Activated CD8-positive, alpha-beta memory T cell treated with anti-CD3 and anti-CD28 coated beads, Interleukin-2, amount 50 U/mL, for 48 hours (primary cell): ENCODE data around the gene FLNA.
A peak's percentile ranks its signal among the peaks of the same experiment; 100 is the strongest.
"Not testable (repeated sequence)": the region's sequence is repeated elsewhere in the genome, so short reads cannot be mapped to it uniquely, and the experiment has no call there.

Experiments
- DNase-seq: peaks from one replicate; pipeline ENCODE4 v3.0.0-alpha.2; 2020

Gene FLNA

DNA sequence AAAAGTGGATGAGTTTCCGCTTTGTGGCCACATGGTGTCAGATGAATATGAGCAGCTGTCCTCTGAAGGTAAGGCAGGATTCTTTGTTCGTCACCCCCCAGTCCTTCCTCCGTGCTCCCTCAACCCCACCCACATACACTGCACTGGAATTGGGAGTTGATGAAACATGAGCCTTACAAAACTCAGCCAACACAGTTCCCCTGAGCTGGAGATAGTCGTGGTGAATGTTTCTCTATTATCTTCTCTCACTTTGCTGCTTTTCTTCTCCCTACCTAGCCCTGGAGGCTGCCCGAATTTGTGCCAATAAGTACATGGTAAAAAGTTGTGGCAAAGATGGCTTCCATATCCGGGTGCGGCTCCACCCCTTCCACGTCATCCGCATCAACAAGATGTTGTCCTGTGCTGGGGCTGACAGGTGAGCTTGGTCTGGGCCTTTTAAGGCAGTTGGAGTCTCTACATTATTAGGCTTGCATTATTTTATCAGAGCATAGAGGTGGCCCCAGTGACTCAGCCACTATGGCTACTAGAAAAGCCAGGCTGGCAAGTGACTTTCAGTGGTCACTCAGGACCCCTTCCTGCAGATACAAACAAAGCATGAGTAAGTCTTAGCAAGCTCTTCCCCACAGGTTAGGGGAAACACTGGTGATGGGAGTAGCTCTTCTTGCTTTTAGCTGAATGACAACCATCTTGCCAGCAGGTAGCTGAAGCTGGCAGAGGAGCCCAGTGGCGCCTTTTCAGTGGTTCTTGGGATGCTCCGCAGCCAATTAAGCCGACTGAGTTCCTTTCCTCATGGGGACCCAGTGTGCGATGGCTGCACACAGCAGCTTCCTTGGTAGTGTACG is 25.3 kb upstream of the FLNA start:
- DNase-seq: no peak

DNA sequence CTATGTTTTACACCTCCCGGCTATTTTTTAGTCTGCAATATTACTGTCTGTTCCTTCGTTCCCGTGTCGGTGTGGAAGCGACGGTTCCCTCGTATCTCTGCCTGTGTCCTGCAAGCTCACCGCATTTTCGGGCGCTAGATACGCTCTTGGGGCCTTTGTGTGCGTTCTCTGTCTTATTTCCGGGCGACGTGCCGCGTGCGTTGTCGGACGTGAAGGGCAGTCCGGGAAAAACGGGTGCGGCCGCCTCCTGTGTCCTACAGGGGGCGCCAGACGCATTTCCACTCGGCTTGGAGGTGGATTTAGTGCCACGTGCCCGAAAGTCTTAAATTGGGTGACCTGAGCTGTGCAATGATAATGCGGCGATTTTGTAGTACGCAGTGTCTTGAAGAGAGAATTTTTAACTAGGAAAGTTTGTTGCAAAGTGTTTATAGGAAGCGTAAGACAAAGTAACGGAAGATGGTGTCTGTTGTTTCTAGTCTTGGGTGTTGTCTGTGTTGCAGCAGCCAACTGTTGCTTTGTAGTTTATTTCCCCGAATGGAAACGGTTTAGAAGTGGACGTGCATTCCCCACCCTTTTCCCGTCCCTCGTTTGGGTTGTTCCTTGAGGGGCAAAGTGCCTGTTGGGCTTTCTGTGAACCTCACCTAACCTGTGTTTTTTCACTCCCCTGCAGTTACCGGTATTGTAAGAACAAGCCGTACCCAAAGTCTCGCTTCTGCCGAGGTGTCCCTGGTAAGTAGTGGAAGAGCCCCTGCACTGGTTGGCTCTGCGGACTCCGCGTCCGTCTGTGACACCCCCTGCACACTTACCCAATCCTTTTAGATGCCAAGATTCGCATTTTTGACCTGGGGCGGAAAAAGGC is 24.5 kb upstream of the FLNA start:
- DNase-seq: peak; percentile 87

DNA sequence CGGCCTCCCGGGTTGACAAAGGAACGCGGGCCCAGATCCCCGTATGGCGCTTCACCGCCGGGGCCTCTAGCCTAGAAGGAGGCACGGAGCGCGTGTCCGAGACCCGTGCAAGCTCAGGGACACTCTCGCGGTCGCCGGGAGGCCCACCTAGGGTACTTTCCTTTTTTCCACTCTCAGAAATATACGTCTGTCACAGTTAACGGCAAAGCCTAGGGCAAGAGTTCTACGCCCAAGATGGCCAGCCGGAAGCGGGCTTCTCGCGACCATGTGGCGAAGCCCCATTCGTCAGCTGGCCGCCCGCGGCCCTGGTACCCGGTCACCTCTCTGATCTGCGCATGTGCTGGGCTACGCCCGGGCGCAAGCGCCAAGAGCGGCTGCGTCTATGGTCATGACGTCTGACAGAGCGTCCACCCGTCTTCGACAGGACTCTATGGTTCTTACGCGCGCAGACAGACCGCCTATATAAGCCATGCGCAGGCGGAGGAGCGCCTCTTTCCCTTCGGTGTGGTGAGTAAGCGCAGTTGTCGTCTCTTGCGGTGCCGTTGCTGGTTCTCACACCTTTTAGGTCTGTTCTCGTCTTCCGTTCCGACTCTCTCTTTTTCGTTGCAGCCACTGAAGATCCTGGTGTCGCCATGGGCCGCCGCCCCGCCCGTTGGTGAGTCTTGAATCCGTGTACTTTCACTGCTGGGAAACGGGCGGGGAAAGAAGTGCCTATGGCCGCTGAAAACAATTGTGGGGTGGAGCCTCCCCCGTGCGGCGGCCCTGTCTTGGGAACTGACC is 23.6 kb upstream of the FLNA start, which contains the start of gene RPL10:
Gene RPL10 (plus strand): TSS at position 490 of the 780 bp plus-strand sequence. CDS start 143 bp downstream, at position 633.
- DNase-seq: peak; percentile 91

DNA sequence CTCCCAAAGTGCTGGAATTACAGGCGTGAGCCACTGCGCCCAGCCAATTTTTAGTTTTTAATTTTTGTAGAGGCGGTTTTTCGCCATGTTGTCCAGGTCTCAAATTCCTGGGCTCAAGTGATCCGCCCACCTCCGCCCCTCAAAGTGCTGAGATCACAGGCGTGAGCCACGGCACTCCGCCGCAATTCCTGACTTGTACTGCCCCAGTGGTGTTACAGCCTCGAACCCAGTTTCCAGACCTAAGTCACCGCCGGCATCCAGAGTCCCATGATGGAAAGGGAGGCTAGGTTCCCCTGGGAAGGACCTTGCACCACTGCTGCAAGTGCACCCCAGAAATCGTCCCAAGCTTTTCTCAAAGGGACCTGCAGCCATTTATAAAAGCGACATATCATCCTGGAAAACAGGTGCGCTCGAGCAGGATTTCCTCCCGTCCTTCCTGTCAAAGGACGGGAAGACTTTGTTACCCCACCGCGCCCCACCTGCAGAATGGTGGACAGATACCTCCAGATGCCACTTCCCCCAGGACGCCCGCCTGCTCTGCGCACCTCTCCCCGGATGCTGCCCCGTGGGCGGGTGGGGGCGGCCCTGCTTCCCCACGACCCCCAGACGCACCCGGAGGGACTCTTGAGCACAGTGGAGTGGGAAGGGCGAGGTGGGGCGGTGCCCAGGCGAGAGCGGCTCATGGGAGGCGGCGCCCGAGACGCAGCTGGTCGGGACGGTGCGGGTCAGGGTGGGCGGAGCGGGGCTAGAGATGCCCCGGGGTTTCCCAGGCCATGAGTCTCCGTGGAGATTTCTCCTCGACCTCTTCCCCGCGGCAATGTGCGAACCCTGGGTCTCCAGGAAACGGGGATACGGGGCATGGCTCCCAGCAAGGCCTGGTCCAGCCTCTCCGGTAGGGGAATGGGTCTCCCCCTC is 22.8 kb upstream of the FLNA start:
- peak; percentile 80 for DNase-seq

DNA sequence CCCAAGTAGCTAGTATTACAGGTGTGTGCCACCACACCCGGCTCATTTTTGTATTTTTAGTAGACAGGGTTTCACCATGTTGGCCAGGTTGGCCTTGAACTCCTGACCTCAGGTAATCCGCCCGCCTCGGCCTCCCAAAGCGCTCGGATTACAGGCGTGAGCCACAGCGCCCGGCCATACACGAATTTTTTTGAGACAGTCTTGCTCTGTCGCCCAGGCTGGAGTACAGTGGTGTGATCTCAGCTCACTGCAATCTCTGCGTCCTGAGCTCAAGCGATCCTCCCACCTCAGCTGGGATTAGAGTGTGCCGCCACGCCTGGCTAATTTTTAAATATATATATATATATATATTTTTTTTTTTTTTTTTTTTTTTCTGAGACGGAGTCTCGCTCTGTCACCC is 21.9 kb upstream of the FLNA start:
- not testable (repeated sequence) for DNase-seq

DNA sequence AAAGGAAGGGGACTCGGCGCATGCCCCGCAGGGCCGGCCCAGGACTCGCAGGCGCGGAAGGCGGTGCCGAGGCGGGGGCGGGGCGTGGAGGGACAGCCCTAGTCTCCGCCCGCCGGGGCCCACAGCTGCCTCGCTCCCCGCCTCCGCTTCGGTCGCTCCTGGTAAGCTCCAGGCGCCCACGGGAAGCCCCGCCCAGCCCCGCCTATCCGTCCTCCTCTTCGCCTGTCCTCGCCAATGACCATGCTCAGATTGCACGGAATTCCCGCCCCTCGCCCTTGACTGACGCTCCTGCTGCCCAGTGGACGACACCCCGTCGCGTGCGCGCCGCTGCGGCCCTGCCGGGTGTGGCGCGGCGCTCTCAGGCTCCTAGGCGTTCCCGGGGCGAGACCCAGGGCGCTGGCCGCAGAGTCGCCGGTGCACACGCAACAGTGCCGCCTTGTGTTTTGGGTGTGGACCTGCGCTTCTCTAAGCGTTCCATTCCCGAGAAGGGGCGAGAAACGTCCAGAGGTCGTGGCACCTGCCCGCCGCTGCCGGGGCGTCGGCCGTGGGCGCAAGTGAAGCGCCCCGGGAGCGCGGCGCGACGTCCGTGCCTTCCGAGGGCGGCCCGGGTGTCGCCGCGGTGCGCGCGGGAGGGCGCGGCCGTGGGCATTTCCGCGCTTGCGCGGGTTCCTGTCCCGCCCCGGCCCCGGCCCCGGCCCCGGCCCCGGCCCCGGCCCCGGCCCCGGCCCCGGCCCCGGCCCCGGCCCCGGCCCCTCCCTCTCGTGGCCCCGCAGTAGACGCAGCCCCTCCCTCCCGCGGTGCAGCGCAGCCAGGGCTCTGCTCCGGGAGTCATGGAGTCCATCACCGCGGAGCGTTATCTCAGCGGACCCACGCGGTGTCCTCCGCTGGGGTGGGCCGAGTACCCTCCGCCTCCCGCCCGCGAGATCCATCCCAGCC is 15.6 kb upstream of the FLNA start:
- not testable (repeated sequence) for DNase-seq

DNA sequence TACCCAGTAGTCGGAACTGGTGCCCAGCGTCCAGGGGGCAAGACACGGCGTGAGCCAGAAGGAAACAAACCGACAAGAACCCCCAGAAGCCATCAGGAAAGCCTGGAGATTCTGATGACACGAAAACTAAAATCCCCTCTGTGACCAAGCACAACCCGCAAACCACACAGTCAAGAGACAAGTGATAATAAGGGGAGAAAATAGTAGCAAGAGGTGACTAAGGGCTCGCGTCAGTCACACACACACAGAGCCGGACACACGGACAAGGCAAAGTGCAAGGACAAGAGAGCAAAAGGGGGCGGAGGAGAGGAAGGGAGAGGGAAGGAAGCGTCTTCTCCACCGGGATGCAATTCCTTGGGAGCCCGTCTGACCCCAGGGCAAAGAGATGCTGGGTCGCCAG is 14.2 kb upstream of the FLNA start:
- not testable (repeated sequence) for DNase-seq

DNA sequence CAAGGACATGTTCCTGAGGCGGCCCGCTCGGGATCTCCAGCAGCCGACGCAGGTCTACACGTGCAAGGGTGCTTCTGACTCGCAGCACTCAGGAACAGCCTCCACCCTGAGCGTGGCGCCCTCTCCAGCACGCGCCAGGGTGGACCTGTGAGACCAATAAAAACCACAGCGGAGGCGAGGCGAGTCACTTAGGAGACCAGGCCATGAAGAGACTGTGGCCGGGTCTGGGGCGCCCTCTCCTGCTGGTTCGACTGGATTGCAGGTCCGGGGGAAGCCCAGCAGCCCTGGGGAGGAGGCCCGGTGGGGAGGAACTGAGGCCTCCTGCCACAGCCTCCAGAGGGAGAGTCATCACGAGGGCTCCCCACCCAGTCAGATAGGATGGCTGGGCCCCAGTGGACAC is 13.7 kb upstream of the FLNA start:
- not testable (repeated sequence) for DNase-seq

DNA sequence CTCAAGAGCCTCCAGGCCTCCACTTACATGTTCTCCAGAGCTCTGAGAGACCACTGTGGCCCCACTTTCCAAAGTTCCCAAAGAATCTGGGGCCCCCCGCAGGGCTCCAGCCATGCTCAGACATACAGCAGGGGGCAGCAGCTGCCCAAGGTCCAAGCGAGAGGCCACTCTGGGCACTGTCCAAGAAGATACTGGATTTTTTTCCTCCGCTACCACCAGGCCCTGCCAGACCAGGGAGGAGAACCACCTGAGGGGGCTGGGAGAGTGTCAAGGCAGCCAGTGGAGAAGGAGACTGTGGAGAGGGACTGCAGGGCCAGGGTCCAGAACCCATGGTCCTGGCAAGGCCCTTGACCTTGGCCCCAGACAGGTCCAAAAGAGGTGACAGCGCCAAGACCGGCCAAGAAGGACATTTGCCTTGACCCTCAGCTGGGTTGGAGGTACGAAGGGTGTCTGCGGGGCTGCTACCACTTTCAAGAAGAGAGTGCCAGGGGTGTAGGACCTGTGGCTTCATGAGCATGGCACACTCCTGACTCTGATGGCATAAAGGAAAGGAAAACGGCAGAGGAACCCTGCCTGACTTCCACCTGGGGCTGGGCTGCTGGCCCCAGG is 10.0 kb upstream of the FLNA start:
- no peak for DNase-seq

DNA sequence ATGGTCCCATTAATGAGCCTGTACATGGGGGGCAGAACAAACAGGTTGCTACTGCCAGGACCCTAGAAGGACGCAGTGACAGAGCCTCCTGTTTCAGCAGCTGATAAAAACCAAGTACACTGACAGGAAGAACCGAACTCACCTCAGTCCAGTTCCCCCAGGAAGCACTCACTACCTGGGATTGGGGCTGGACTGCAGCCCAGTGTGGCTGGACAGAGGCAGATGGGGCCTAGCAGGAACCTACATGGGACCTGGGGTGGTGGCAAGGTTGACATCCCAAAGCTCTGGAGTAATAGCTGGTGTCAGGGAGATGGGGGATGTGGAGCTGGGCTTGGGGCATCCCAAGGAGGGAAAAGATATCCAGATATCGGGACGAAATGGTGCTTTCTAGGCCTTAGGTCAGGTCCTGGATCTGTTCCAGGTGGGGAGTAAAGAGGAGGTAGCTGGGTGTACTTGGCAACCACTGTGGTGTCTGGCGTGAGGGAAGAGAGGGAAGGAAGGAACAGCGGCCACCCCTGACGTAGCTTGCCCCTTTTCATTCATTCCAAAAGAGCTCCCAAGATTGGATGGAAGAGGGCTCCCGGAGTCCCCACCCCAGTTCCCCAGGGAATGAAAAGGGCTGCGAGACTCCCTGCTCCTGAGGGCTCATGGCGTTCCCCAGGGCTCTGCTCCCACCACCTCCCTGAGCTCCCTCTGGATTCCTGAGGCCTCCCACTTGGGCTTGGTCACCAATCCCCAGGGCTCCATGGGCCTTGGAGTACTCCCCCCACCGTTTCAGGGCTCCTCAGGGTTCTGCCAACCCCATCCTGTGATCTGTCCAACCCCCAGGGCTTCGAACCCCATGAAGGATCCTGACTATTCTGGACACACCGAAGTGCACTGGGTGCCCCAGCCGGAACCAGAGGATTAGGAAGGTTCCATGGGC is 9.2 kb upstream of the FLNA start:
- no peak for DNase-seq

DNA sequence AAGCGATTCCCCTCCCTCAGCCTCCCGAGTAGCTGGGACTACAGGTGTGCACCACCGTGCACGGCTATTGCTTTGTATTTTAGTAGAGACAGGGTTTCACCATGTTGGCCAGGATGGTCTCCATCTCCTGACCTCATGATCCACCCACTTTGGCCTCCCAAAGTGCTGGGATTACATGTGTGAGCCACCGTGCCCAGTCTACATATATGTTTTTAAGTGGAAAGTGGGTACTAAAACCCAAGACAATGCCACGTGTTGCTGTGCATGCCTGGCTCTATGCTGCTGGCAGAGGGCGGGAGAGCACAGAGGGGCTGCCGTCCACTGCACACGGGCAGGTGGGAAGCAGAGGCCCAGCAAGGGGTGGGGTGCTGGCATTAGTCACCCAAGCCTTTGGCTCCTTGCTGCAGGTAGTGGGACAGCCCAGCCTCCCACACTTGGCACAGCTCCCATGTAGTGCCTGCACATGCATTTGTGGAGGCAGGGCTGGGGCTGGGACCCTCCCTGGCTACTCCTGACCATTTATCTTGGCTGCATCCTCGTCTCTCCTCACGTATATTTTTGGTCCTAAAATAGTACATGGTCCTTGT is 8.1 kb upstream of the FLNA start:
- DNase-seq: no peak

DNA sequence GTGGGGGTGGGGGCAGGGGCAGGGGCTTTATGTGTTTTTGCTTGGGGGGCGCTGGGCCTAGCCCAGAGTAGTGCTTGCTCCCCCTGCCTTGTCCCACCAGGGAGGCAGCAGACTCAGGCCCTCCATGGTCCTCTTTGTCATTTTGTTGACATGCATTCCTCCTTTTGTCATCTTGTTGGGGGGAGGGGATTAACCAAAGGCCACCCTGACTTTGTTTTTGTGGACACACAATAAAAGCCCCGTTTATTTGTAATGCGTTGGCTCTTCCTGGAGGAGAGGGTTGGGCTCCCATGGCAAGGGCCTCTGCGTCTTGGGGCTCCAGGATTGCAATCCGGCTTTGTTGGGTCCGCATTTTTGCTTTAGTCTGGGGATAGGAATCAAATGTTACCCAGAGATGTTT is 6.8 kb upstream of the FLNA start:
- no peak for DNase-seq

DNA sequence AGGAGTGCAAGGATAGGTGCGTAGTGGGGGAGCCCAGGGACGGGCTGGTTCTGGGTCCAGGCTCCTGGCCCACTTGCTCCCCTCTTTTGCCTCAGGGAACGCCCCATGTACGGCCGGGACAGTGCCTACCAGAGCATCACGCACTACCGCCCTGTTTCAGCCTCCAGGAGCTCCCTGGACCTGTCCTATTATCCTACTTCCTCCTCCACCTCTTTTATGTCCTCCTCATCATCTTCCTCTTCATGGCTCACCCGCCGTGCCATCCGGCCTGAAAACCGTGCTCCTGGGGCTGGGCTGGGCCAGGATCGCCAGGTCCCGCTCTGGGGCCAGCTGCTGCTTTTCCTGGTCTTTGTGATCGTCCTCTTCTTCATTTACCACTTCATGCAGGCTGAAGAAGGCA is 6.4 kb upstream of the FLNA start:
- DNase-seq: no peak

DNA sequence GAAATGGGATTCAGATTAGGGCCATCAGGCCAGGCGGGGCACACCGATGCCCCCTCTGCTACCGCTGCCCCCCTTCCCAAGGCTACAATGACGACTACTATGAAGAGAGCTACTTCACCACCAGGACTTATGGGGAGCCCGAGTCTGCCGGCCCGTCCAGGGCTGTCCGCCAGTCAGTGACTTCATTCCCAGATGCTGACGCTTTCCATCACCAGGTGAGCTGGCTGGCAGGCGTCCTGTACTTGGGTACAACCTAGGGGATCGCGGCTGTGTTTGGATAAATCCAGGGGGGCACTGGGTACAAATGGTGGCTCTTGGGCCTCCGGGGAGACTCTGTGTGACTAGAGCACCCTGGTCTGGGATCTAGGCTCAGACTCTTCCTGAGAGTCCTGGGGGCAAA is 5.7 kb upstream of the FLNA start:
- no peak for DNase-seq

DNA sequence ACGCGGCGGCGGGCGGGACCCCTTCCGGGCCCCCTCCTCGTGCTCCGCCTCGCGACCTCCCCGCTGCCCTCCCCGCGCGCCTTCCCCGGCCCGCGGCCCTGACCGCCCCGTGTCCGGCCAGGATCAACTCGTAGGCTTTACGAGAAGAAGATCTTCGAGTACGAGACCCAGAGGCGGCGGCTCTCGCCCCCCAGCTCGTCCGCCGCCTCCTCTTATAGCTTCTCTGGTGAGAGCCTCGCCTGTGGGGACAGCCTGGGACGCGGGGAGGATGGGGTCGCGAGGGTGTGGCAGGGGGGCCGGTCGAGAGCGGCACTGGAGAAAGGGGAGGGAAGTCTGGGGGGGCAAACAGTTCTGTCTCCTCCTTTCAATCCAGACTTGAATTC is 5.1 kb upstream of the FLNA start:
- no peak for DNase-seq

DNA sequence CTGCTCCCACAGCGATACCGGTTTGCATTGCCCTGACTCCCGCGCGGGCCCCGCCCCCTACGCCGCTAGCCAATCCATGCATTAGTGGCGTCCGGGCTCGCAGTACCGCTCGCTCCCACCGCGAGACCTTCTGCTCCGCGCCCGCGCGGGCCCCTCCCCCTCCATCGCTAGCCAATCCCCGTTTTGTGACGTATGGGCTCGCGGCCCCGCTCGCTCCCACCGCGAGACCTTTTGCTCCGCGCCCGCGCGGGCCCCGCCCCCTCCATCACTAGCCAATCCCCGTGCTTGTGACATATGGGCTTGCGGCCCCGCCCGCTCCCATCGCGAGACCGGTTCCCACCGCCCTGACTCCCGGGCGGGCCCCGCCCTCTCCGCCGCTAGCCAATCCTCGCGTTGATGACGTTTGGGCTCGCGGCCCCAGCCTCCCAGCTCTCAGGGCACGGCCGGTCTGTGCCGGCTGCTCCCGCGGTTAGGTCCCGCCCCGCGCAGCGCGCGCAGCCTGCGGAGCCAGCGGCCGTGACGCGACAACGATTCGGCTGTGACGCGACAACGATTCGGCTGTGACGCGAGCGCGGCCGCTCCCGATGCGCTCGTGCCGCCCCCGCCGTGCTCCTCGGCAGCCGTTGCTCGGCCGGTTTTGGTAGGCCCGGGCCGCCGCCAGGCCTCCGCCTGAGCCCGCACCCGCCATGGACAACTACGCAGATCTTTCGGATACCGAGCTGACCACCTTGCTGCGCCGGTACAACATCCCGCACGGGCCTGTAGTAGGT is 4.5 kb upstream of the FLNA start, which contains the start of gene EMD:
Gene EMD (plus strand): TSS at position 497 of the 770 bp plus-strand sequence. CDS start 190 bp downstream, at position 687.
- peak; percentile 93 for DNase-seq

DNA sequence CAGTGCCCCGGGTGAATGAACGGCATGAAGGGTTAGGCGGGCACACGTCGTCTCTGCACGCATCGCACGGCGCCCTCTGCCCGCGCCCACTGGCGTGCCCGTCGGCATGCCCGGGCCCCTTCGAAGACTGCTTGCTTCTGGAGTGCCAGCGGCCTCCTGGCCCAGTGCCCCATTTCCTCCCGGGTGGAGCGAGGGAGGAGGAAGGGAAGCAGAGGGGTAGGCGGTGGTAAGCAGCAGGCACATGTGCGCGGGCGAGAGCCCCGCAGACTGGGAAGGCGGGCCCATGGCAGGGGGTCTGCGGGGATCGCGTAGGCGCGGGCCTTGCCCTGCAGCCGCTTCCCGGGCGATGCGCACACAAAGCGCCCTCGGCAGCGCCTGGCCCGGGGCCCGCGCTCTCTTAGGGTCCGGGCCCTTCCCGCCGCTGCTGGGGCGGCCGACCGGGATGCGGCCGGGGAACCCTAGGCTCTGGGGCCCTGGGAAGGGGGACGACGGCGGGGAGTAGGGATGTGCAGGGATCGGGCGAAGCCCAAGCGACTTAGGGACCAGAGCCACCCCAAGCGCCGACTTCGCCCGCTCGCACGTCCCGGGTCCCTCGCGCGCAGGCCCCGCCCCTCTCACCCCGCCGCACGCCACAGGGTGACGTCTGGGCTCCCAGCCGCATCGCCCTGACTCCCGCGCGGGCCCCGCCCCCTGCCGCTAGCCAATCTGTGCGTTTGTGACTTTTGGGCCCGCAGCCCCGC is 3.8 kb upstream of the FLNA start:
- no peak for DNase-seq
